HUDEP-2 (cell line): Measurements from ENCODE around the gene KRTAP10-3.
"Not testable (repeated sequence)": the region's sequence is repeated elsewhere in the genome, so short reads cannot be mapped to it uniquely, and the experiment has no call there.

Experiments used
- DNase-seq, 76 experiments: peaks; one replicate each; lab custom pipeline; 2025; ENCODE audit not compliant: unreplicated experiment in 76 of 76; lab: John Stamatoyannopoulos, UW

KRTAP10-3 gene

GRCh38 chr21:44572959-44573583 lies 14.5 kb upstream of the KRTAP10-3 start:
- no peak for DNase-seq

GRCh38 chr21:44571844-44572782 lies 13.5 kb upstream of the KRTAP10-3 start:
- DNase-seq = no peak

DNA sequence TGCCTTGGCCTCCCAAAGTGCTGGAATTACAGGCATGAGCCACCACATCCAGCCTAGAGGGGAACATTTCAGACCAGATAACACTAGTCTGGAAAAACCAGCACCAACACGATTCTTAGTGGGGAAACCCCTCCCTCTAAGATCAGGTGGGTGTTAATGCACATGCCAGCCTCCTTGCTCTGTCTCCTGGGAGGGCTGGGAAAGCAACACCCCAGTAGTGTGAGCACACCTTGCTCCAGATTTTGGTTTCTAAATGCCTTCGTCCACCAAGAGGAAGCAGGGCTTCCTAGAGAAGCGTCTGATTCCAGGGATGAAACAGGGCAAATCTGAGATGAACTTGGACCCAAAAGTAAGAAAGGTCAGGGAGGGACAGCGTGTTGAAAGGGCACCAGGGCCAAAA lies 12.7 kb upstream of the KRTAP10-3 start:
- DNase-seq = no peak

DNA sequence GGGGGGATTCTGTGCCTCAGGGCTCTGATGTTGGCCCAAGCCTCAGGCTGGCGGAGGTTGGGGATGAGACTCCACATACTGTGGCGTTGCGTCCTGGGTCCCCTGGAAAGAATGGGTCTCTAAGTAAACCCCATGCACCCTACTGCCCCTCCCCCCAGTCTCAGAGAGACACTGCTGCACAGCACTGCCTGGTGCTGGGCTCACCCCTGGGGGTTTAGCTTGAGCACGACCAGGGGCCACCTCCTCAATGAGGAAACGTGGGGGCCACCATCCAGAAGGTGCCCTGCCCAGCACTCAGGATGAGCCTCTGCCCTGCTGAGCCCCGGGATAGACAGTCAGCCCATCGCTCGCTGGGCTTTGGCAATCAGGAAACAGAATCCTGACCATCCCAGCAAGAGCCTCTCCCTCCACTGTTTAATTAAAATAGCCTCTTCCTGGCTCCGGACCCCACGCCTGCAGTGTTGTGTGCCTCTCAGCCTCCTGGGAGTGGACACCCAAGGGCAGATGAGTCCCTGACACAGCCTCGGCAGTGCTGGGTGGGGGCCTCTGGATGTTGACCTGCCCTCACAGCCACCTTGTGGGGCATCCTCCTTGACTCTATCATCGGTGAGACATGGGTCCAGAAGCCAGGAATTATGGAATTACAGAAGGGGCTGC lies 11.4 kb upstream of the KRTAP10-3 start:
- no peak for DNase-seq

- DNase-seq = no peak
These were observed 10.3 kb upstream of the KRTAP10-3 start for GRCh38 chr21:44568667-44569556.

GRCh38 chr21:44568261-44568660 lies 9.7 kb upstream of the KRTAP10-3 start:
- DNase-seq = no peak

DNA sequence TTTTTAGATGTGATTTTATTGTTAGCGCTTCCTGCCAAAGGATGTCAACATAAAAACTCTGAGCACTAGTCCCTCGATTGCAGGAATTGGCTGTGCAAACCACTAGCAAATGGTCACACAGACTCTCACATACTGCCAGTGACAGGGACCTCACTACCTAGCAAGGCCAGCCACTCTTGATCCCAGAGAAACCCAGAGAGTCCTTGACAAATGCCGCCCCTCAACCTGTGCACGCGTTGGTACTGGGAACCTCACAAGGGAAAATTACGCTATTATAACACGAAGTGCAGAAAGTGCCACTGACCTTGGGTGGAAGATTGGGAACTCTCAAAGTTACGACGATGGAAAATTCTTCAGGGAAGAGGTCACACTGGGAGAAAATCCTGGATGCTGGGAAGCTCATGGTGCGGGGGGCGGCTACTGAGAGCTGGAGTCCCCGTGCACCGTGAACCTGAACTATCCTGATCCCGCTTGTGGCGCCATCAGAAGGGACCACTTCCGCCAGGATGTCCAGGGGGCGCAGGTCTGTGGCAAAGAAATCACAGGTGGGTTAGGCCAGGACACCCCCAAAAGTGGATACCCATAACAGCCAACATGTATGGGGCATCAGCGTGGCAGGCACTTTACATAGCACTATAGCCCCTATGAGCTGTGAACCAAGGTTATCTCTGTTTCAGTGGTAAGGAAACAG lies 9.0 kb upstream of the KRTAP10-3 start:
- DNase-seq = no peak

GRCh38 chr21:44566403-44566802 lies 7.8 kb upstream of the KRTAP10-3 start:
- no peak for DNase-seq

GRCh38 chr21:44564886-44565598 lies 6.4 kb upstream of the KRTAP10-3 start:
- no peak for DNase-seq

DNA sequence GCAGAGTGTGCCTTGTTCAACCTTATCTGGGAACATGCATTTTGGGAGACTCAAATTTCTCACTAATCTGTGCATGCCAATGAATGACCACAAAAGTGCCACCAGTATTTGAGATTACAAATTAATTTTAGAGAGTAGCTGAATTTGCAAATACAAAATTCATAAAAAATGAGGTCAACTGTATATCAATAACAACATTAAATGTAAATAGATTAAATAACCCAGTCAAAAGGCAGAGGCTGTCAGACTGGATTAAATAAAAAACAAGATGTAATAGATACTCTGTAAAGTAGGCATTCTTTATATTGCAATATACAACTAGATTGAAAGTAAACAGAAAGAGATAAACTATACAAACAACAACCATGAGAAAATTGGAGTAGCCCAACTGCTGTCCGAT lies 5.5 kb upstream of the KRTAP10-3 start:
- no peak for DNase-seq

DNA sequence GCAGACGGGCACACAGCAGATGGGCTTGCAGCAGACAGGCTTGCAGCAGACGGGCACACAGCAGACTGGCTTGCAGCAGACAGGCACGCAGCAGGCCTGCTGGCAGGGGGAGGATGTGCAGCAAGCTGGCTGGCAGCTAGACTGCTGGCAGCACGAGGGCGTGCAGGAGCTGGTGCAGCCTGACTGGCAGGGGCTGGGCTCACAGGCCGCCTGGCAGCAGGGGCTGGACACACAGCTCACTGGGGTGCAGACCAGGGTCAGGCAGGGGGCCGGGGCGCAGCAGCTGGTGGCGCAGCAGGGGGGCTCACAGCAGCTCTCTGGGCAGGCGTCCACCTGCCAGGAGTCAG lies 293 bp downstream of the KRTAP10-3 start:
- DNase-seq = not testable (repeated sequence)

DNA sequence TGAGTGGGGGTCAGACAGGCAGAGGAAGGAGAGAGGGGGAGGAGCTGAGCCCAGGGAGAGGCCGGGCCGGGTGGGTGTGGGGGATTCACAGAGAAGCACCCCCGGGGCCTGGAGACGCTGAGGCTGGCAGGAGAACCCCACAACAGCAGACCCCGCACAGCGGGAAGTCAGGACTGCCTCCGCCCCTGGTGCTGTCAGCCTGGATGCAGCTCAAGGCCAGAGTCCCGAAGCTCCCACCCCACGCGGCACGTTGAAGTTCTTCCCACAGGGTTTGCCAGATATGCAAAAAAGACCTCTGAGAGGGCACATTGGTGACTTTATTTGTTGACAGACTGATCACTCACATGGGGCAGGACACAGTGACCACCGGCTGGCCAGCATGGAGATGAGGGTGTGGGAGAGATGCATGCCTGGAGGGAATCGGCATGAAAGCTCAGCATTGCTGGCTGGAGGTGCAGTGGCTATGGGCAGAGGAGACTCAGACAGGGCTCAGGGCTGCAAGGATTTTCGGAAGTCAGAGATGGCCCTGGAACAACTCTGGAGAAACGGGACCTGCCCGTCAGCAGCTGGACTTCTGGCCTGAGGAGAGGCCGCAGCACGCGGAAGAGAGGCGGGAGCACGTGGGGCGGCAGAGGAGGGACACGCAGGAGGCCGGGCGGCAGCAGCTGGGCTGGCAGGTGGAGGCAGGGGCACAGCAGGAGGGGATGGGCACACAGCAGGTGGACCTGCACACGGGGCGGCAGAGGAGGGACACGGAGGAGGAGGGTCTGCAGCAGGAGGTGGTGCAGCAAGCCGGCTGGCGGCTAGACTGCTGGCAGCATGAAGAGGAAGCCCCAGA lies 885 bp downstream of the KRTAP10-3 start:
- no peak for DNase-seq

DNA sequence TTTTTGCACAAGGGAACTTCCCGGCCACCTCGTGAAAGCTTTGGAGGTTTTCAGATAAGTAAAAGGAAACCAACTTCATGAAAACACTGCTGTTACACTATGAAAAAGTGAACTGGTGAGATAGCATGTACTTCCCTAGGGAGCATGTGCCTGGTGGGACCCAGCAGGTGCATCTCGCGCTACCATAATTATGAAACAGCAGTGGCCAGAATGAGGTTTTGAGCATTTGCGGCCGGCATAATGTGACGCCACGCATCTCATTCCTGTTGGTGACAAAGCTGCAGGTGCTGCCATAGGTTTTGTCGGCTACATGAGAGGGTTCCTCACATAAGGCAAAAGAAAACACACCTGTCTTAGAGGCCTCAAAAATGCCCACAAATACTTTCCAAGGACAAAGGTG lies 1.7 kb downstream of the KRTAP10-3 start:
- DNase-seq = no peak

DNA sequence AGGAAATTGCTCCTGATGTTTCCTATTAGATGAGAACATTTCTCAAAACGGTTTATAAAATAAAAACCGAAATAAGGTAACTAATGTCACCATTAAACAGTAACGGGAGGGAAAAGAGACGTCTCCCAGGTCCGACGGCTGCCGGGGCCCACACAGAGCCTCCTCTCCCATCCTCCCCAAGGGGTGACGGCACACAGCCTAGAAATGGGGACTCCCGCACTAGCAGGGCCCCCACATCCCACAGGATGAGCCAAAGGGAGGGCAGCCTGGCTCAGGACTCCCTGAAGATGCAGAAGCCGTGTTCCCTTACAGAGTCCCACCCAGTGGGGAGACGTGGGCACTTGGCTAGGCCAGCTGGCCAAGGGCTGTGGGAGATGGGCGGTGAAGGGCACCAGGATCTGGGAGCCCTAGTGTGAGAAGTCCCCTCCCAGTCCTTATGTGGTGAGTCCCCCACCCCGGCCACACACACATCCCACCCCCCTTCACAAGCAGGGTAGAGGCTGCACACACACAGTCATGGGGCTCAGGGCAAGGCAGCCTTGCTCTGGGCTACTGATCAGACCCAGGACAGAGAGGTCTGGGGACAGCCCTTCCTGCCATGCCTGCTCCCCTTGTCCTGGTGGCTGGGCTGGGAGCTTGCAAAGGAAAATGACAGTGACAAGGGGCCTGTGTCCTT lies 3.3 kb downstream of the KRTAP10-3 start:
- DNase-seq = no peak

DNA sequence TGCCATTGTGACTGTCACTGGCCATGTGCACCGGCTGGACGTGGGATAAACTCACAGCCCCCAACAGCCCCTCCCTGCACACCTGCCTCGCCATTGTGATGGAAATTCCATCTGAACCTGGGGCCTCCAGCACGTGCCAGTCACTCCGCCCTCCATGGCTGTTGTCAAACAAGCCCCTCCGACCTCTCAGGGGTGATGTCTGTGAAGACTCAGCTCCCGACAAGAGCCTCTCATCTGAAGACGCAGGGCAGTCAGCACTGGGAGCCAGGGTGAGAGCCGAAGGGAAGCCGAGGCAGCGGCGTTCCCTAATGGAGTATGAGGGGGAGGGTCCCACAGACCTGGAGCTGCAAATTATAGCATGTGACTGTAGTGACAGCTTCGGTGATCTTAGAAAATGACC lies 5.9 kb downstream of the KRTAP10-3 start:
- DNase-seq = no peak

DNA sequence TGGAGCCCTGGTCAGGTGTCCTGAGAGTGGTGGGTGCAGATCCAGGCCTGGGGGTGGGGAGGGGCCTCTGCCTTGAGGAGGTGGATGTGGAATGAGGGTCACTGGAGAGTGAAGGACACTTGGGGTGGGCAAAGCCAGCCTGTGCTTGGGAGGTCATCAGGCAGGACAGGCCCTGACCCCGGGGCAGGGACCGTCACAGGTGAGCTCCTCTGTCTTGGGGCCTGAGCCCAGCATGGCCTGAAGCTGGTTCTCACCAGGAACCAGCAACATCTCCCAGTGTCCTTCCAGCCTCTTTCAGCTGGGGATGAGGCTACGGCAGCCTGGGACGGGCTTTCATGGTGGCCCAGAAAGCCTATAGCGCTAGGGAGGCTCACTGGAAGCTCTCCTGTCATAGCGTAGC lies 6.5 kb downstream of the KRTAP10-3 start:
- DNase-seq = no peak

DNA sequence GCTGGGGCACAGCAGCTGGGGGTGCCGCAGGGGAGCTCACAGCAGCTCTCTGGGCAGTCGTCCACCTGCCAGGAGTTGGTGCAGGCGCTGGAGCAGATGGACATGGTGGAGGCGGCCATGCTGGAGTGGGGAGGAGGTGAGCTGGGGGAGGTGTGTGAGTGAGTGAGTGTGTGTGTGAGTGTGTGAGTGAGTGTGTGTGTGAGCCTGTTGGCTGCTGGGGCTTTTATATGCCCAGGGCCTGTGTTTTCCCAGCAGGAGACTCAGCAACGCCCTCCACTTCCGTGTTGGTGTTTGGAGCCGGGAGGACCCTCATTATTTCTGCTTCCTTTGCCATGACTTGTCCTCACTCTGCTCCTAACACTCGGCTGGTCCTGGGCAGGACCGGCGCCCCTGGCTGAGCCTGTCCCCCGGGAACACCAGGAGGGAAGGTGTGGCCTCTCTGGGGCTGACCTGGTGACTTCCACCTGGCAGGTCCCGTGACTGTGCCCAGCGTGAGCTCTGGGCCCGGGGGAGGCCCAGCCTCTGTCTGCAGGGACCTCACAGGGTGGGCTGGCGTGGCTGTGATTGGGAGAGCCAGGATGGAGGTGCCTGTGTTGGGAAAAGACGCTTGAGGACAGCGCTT lies 7.1 kb downstream of the KRTAP10-3 start, which contains the start of gene KRTAP10-2:
KRTAP10-2 (minus strand) TSS at position 166 of the 622 bp plus-strand sequence; CDS start at position 119, 47 bp downstream.
- no peak for DNase-seq
